GM23338 (cell line): Measurements from ENCODE around the gene RNF141. TPM values are rescaled to one million over a fixed set of nuclear protein-coding genes. Genes with fewer than 3 reads are reported as not detected.

ENCODE experiments used
- ATAC-seq: fragments of 200-7000 bp; cut with Tn5 transposase; 3 replicates; pipeline ENCODE4 v1.9.1; 2020
- DNase-seq: peaks from one replicate; pipeline ENCODE4 v3.0.0-alpha.2; 2015; ENCODE audit warnings: low spot score
- H2AFZ ChIP-seq: fragments of 200-600 bp; sonication (generic); 2 replicates; pipeline ENCODE4 v1.8.0; 2016; ENCODE audit warnings: antibody characterized with exemption, mild to moderate bottlenecking, moderate library complexity
- H3F3A ChIP-seq: fragments of 200-600 bp; sonication (generic); replicated peaks from 2 replicates; pipeline ENCODE4 v1.8.0; 2017; ENCODE audit warnings: antibody characterized with exemption, mixed run types, low read depth
- H3K27ac ChIP-seq: fragments of 200-600 bp; sonication (generic); 2 replicates; pipeline ENCODE4 v1.6.1; 2016; ENCODE audit warnings: low read depth
- H3K27me3 ChIP-seq: fragments of 200-600 bp; sonication (generic); 2 replicates; pipeline ENCODE4 v1.8.0; 2016; ENCODE audit warnings: mild to moderate bottlenecking, mixed run types, moderate library complexity; ENCODE audit not compliant: insufficient read depth
- H3K36me3 ChIP-seq: fragments of 200-600 bp; sonication (generic); 2 replicates; pipeline ENCODE4 v1.8.0; 2016; ENCODE audit warnings: mild to moderate bottlenecking; ENCODE audit not compliant: insufficient read depth
- H3K4me1 ChIP-seq: fragments of 200-600 bp; sonication (generic); 2 replicates; pipeline ENCODE4 v1.8.0; 2016; ENCODE audit warnings: mild to moderate bottlenecking, moderate library complexity; ENCODE audit not compliant: insufficient read depth
- H3K4me2 ChIP-seq: fragments of 200-600 bp; sonication (generic); 2 replicates; pipeline ENCODE4 v1.7.1; 2017; ENCODE audit warnings: mixed run types
- H3K4me3 ChIP-seq: fragments of 200-600 bp; sonication (generic); 2 replicates; pipeline ENCODE4 v1.6.1; 2016; ENCODE audit warnings: mixed run types
- H3K79me2 ChIP-seq: fragments of 200-600 bp; sonication (generic); replicated peaks from 2 replicates; pipeline ENCODE4 v1.8.0; 2017; ENCODE audit warnings: mild to moderate bottlenecking; ENCODE audit not compliant: insufficient read depth
- H3K9me2 ChIP-seq: fragments of 200-600 bp; sonication (generic); 2 replicates; pipeline ENCODE4 v1.8.0; 2017; ENCODE audit not compliant: insufficient read depth
- H4K20me1 ChIP-seq: fragments of 200-600 bp; sonication (generic); replicated peaks from 2 replicates; pipeline ENCODE4 v1.8.0; 2017; ENCODE audit warnings: mild to moderate bottlenecking; ENCODE audit not compliant: insufficient read depth
- H3K27ac Mint-ChIP-seq: 2 replicates; pipeline ENCODE4 v1.8.0; 2020; ENCODE audit warnings: inconsistent platforms, mild to moderate bottlenecking, moderate library complexity, mixed read lengths
- H3K27me3 Mint-ChIP-seq: 3 replicates; pipeline ENCODE4 v1.8.0; 2022; ENCODE audit warnings: low read depth, mild to moderate bottlenecking, moderate library complexity, mixed read lengths, inconsistent platforms; ENCODE audit not compliant: insufficient read depth, poor library complexity
- H3K36me3 Mint-ChIP-seq: 3 replicates; pipeline ENCODE4 v1.8.0; 2021; ENCODE audit warnings: low read depth, mild to moderate bottlenecking, inconsistent platforms, moderate library complexity, mixed read lengths
- H3K4me1 Mint-ChIP-seq: 3 replicates; pipeline ENCODE4 v1.8.0; 2020; ENCODE audit warnings: mild to moderate bottlenecking, inconsistent platforms, mixed read lengths
- H3K4me3 Mint-ChIP-seq: 3 replicates; pipeline ENCODE4 v1.8.0; 2021; ENCODE audit warnings: moderate library complexity, mild to moderate bottlenecking, inconsistent platforms, mixed read lengths
- H3K9me3 Mint-ChIP-seq: 3 replicates; pipeline ENCODE4 v1.8.0; 2020; ENCODE audit warnings: moderate library complexity, mild to moderate bottlenecking, inconsistent platforms, mixed read lengths
- EZH2phosphoT487 ChIP-seq: fragments of 200-600 bp; sonication (generic); IDR thresholded peaks from one replicate; pipeline ENCODE4 v1.8.1; 2018; ENCODE audit warnings: antibody characterized with exemption; ENCODE audit not compliant: unreplicated experiment
- JUNB ChIP-seq: IDR thresholded peaks from one replicate; pipeline ENCODE4 v1.6.1; 2016; ENCODE audit warnings: antibody characterized with exemption; ENCODE audit not compliant: unreplicated experiment
- REST ChIP-seq: IDR thresholded peaks from one replicate; pipeline ENCODE4 v1.6.1; 2018; ENCODE audit warnings: antibody characterized with exemption; ENCODE audit not compliant: unreplicated experiment
- STAT1 ChIP-seq: IDR thresholded peaks from one replicate; pipeline ENCODE4 v1.6.1; 2016; ENCODE audit warnings: antibody characterized with exemption; ENCODE audit not compliant: unreplicated experiment
- polyA plus RNA-seq: library from polyadenylated mRNA; unstranded; fragments of >200 nt; fragmentation: Nextera tagmentation; extraction: Ambion mirVana; gene quantifications from 2 replicates; pipeline ENCODE4 v1.2.1, GENCODE V29; 2016
- total RNA-seq: library from RNA; depleted of rRNA; stranded (reverse); fragments of >200 nt; shearing (Covaris generic); gene quantifications from 2 replicates; pipeline ENCODE4 v1.2.3, GENCODE V29; 2014
- TF ChIP-seq, protein P1 (sequence below), 2 experiments: fragments of 200-600 bp in 1 of 2; sonication (generic) in 1 of 2; conservative IDR thresholded peaks; 2 replicates each; pipeline versions ENCODE4 v1.5.1 to v1.6.1; 2016 to 2017; ENCODE audit warnings: antibody characterized with exemption in 2 of 2, low read depth in 2 of 2, mild to moderate bottlenecking in 2 of 2, moderate library complexity in 1 of 2
- TF ChIP-seq, protein P2 (sequence below): fragments of 250-450 bp; sonication (Bioruptor Pico); IDR thresholded peaks from 2 replicates; pipeline ENCODE4 v1.5.0; 2020; ENCODE audit warnings: mild to moderate bottlenecking, moderate library complexity

The RNF141 gene
- total and polyA plus RNA-seq, 2 experiments from 2014 or later: 11.4 to 26.9 TPM

DNA sequence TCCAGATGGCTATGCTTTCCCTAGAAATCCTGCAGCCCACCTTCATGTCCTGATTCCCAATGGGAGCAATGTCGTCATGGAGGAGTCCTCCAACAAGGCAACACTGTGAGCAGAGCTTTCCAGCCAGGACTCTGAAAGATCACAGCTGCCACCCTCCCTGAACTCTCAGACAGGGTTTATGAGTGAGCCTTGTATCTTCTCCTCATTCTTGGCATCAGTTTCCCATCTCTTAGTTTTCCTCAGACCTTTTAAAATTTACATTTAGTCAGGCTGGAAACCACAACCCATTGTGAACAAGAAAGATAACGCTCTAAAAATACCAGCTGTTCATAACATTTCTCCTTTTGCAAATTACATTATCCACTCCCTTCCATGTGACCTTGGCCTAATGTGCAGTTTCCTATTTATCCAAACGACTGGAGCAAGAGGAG lies 43.1 kb upstream of the RNF141 start:
- H3K4me2 ChIP-seq: no peak overlapping the region
- H3K4me1 ChIP-seq: no peaks in the 10 kb centered on the region
- no peak for TF ChIP-seq REST
- TF ChIP-seq, protein P1, sequence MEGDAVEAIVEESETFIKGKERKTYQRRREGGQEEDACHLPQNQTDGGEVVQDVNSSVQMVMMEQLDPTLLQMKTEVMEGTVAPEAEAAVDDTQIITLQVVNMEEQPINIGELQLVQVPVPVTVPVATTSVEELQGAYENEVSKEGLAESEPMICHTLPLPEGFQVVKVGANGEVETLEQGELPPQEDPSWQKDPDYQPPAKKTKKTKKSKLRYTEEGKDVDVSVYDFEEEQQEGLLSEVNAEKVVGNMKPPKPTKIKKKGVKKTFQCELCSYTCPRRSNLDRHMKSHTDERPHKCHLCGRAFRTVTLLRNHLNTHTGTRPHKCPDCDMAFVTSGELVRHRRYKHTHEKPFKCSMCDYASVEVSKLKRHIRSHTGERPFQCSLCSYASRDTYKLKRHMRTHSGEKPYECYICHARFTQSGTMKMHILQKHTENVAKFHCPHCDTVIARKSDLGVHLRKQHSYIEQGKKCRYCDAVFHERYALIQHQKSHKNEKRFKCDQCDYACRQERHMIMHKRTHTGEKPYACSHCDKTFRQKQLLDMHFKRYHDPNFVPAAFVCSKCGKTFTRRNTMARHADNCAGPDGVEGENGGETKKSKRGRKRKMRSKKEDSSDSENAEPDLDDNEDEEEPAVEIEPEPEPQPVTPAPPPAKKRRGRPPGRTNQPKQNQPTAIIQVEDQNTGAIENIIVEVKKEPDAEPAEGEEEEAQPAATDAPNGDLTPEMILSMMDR (conservative IDR thresholded peaks at IDR 0.05; ENCODE audit: low read depth in 2 of 2): no peak
- TF ChIP-seq JUNB: no peak
- no peak for TF ChIP-seq EZH2phosphoT487
- no peak for TF ChIP-seq STAT1
- TF ChIP-seq, protein P2, sequence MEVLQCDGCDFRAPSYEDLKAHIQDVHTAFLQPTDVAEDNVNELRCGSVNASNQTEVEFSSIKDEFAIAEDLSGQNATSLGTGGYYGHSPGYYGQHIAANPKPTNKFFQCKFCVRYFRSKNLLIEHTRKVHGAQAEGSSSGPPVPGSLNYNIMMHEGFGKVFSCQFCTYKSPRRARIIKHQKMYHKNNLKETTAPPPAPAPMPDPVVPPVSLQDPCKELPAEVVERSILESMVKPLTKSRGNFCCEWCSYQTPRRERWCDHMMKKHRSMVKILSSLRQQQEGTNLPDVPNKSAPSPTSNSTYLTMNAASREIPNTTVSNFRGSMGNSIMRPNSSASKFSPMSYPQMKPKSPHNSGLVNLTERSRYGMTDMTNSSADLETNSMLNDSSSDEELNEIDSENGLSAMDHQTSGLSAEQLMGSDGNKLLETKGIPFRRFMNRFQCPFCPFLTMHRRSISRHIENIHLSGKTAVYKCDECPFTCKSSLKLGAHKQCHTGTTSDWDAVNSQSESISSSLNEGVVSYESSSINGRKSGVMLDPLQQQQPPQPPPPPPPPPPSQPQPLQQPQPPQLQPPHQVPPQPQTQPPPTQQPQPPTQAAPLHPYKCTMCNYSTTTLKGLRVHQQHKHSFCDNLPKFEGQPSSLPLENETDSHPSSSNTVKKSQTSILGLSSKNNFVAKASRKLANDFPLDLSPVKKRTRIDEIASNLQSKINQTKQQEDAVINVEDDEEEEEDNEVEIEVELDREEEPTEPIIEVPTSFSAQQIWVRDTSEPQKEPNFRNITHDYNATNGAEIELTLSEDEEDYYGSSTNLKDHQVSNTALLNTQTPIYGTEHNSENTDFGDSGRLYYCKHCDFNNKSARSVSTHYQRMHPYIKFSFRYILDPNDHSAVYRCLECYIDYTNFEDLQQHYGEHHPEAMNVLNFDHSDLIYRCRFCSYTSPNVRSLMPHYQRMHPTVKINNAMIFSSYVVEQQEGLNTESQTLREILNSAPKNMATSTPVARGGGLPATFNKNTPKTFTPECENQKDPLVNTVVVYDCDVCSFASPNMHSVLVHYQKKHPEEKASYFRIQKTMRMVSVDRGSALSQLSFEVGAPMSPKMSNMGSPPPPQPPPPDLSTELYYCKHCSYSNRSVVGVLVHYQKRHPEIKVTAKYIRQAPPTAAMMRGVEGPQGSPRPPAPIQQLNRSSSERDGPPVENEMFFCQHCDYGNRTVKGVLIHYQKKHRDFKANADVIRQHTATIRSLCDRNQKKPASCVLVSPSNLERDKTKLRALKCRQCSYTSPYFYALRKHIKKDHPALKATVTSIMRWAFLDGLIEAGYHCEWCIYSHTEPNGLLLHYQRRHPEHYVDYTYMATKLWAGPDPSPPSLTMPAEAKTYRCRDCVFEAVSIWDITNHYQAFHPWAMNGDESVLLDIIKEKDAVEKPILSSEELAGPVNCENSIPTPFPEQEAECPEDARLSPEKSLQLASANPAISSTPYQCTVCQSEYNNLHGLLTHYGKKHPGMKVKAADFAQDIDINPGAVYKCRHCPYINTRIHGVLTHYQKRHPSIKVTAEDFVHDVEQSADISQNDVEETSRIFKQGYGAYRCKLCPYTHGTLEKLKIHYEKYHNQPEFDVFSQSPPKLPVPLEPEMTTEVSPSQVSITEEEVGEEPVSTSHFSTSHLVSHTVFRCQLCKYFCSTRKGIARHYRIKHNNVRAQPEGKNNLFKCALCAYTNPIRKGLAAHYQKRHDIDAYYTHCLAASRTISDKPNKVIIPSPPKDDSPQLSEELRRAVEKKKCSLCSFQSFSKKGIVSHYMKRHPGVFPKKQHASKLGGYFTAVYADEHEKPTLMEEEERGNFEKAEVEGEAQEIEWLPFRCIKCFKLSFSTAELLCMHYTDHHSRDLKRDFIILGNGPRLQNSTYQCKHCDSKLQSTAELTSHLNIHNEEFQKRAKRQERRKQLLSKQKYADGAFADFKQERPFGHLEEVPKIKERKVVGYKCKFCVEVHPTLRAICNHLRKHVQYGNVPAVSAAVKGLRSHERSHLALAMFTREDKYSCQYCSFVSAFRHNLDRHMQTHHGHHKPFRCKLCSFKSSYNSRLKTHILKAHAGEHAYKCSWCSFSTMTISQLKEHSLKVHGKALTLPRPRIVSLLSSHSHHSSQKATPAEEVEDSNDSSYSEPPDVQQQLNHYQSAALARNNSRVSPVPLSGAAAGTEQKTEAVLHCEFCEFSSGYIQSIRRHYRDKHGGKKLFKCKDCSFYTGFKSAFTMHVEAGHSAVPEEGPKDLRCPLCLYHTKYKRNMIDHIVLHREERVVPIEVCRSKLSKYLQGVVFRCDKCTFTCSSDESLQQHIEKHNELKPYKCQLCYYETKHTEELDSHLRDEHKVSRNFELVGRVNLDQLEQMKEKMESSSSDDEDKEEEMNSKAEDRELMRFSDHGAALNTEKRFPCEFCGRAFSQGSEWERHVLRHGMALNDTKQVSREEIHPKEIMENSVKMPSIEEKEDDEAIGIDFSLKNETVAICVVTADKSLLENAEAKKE (CRISPR knock-in tag): no peak
- no peaks in the 10 kb centered on the region for H3K79me2 ChIP-seq
- no peak overlapping the region for H3K4me3 Mint-ChIP-seq
- no peak overlapping the region for H3K27ac ChIP-seq
- H3K9me2 ChIP-seq: peaks cover 6% of the 10 kb centered on the region
- H3K27ac Mint-ChIP-seq: no peak overlapping the region
- H2AFZ ChIP-seq: no peak overlapping the region
- no peaks in the 10 kb centered on the region for H3K36me3 Mint-ChIP-seq
- no peaks in the 10 kb centered on the region for H3F3A ChIP-seq
- H3K4me3 ChIP-seq: no peak overlapping the region
- no peaks in the 10 kb centered on the region for H3K27me3 ChIP-seq
- H3K27me3 Mint-ChIP-seq: no peaks in the 10 kb centered on the region
- H4K20me1 ChIP-seq: no peaks in the 10 kb centered on the region
- H3K9me3 Mint-ChIP-seq: no peaks in the 10 kb centered on the region
- DNase-seq (no peak), ATAC-seq (no peak)
- H3K4me1 Mint-ChIP-seq: peaks cover 2% of the 10 kb centered on the region; the same call in 2 of the 3 replicates
- no peaks in the 10 kb centered on the region for H3K36me3 ChIP-seq
